Panc1 (cell line): ENCODE results near the gene MRPL10. TPM values are rescaled to one million over a fixed set of nuclear protein-coding genes. Genes with fewer than 3 reads are reported as not detected.
A peak's percentile ranks its signal among the peaks of the same experiment; 100 is the strongest.

Source experiments
- ATAC-seq: fragments of 200-7000 bp; cut with Tn5 transposase; 2 replicates; pipeline ENCODE4 v1.9.1; 2020; ENCODE audit warnings: mild to moderate bottlenecking, moderate library complexity
- BruUV-seq: library from RNA; stranded (reverse); fragments of 400-500 nt; replicated peaks from 2 replicates; lab custom pipeline; 2021; lab: Mats Ljungman, UMichigan
- CTCF ChIA-PET: fragments of 300-600 bp; sonication (Branson Sonifier 250); formaldehyde crosslinking; loops from one replicate; lab custom pipeline; 2022; ENCODE audit warnings: antibody characterized with exemption; lab: Charles Lee
- POLR2A ChIA-PET: fragments of 300-600 bp; sonication (Branson Sonifier 250); formaldehyde crosslinking; loops from one replicate; lab custom pipeline; 2022; ENCODE audit warnings: antibody characterized with exemption; lab: Charles Lee
- DNase-seq: peaks from one replicate; pipeline ENCODE4 v3.0.0-alpha.2; 2010; ENCODE audit warnings: low read depth, low spot score
- H3K27ac ChIP-seq: 2 replicates; pipeline ENCODE4 v1.5.1; 2011; ENCODE audit warnings: mild to moderate bottlenecking, low read length, inconsistent platforms
- H3K27me3 ChIP-seq: fragments of 200-500 bp; sonication (Bioruptor generic); 2 replicates; pipeline ENCODE4 v1.6.0; 2014; ENCODE audit warnings: low read length, inconsistent platforms; ENCODE audit not compliant: control insufficient read depth, insufficient read depth
- H3K36me3 ChIP-seq: fragments of 200-500 bp; sonication (Bioruptor generic); 2 replicates; pipeline ENCODE4 v1.5.1; 2014; ENCODE audit warnings: inconsistent platforms, mild to moderate bottlenecking, low read length, moderate library complexity; ENCODE audit not compliant: control insufficient read depth, insufficient read depth
- H3K4me1 ChIP-seq: 2 replicates; pipeline ENCODE4 v1.5.1; 2011; ENCODE audit warnings: inconsistent platforms, mild to moderate bottlenecking, low read length, moderate library complexity; ENCODE audit not compliant: control insufficient read depth, insufficient read depth
- H3K4me3 ChIP-seq, 2 experiments: 2 replicates each; pipeline ENCODE4 v1.5.1; 2011 to 2012; ENCODE audit warnings: low read depth in 2 of 2, low read length in 2 of 2, mild to moderate bottlenecking in 2 of 2, inconsistent platforms in 1 of 2, moderate library complexity in 1 of 2
- H3K9me3 ChIP-seq: fragments of 200-500 bp; sonication (Bioruptor generic); 2 replicates; pipeline ENCODE4 v1.5.1; 2014; ENCODE audit warnings: low read depth, mild to moderate bottlenecking, inconsistent platforms, low read length, moderate library complexity; ENCODE audit not compliant: control insufficient read depth, insufficient read depth
- CTCF ChIP-seq: fragments of 450-650 bp; IDR thresholded peaks from 2 replicates; pipeline ENCODE4 v1.5.1; 2017; ENCODE audit warnings: mild to moderate bottlenecking
- POLR2AphosphoS5 ChIP-seq: IDR thresholded peaks from 2 replicates; pipeline ENCODE4 v1.6.1; 2012; ENCODE audit warnings: mild to moderate bottlenecking, low read depth, low read length, moderate library complexity
- REST ChIP-seq, 2 experiments: IDR thresholded peaks; 2 replicates each; pipeline ENCODE4 v1.6.1; 2011 to 2012; ENCODE audit warnings: low read depth in 2 of 2, control low read depth in 1 of 2, low read length in 1 of 2, mild to moderate bottlenecking in 1 of 2, moderate library complexity in 1 of 2; ENCODE audit not compliant: insufficient read depth in 1 of 2
- SIN3A ChIP-seq: IDR thresholded peaks from 2 replicates; pipeline ENCODE4 v1.6.1; 2012; ENCODE audit warnings: low read depth, mild to moderate bottlenecking, low read length, moderate library complexity, borderline replicate concordance; ENCODE audit not compliant: insufficient read depth
- TCF7L2 ChIP-seq: IDR thresholded peaks from 2 replicates; pipeline ENCODE4 v1.6.1; 2011; ENCODE audit warnings: mild to moderate bottlenecking, low read depth, low read length, inconsistent platforms
- in situ Hi-C: cut with HindIII; loops from 2 replicates; pipeline ENCODE4 v1.10.0; 2016; ENCODE audit warnings: low sequenced_read_pairs, low pct_unique_long_range_greater_than_20kb
- intact Hi-C: fragments of 100-400 bp; cut with micrococcal nuclease; formaldehyde crosslinking; loops from one replicate; pipeline ENCODE4 v1.10.0; 2022; ENCODE audit not compliant: unreplicated experiment
- total RNA-seq: library from RNA; stranded (reverse); gene quantifications from one replicate; pipeline ENCODE4 v1.2.1, GENCODE V29; 2021; ENCODE audit not compliant: unreplicated experiment

Gene MRPL10
- total RNA-seq, 1 experiment from 2014 or later = 41.9 TPM

- in situ Hi-C loops (no loop called here), intact Hi-C loops (no loop called here)
- DNase-seq (no peak), ATAC-seq (no peak)
- no peak overlapping the region for H3K27ac ChIP-seq
- BruUV-seq = TSS peak; percentile 73
- ChIA-PET CTCF (no interaction called here), POLR2A (no interaction called here)
- H3K36me3 ChIP-seq = peaks cover 10% of the 10 kb centered on the region; the same call in 1 of the 2 replicates
- TF ChIP-seq TCF7L2 (no peak), POLR2AphosphoS5 (no peak), CTCF (no peak), REST (IDR thresholded peaks at IDR 0.05; ENCODE audit: insufficient read depth in 1 of 2, low read depth in 2 of 2, low read length in 1 of 2) (no peak), SIN3A (no peak)
- no peaks in the 10 kb centered on the region for H3K27me3 ChIP-seq
- H3K4me3 ChIP-seq = no peak overlapping the region
- peaks cover 17% of the 10 kb centered on the region for H3K4me1 ChIP-seq
- H3K9me3 ChIP-seq = no peaks in the 10 kb centered on the region
These were observed 7.8 kb downstream of the MRPL10 start for GRCh38 chr17:47823519-47823918.

- ChIA-PET CTCF (no interaction called here), POLR2A (interaction anchor here (0.6 kb wide), 1 partner anchor 60 kb away, joined by 3 read pairs; no protein-coding TSS in a partner anchor)
- Histone ChIP-seq H3K36me3 (peaks cover 10% of the 10 kb centered on the region; the same call in 1 of the 2 replicates), H3K4me3 (no peak overlapping the region), H3K9me3 (no peaks in the 10 kb centered on the region), H3K27ac (no peak overlapping the region), H3K27me3 (no peaks in the 10 kb centered on the region), H3K4me1 (peaks cover 17% of the 10 kb centered on the region)
- TF ChIP-seq REST (IDR thresholded peaks at IDR 0.05; ENCODE audit: insufficient read depth in 1 of 2, low read depth in 2 of 2, low read length in 1 of 2) (no peak), CTCF (no peak), POLR2AphosphoS5 (no peak), TCF7L2 (no peak), SIN3A (no peak)
- ATAC-seq = no peak
- in situ Hi-C loops = no loop called here
- BruUV-seq = no TSS peak
- DNase-seq = no peak
- intact Hi-C loops = no loop called here
These were observed 8.6 kb downstream of the MRPL10 start for GRCh38 chr17:47822785-47823184.
